C4-2B (cell line): ENCODE data around the gene MIPEP.

Experiments
- H3K27ac ChIP-seq: fragments of 450-650 bp; 2 replicates; pipeline ENCODE4 v1.5.1; 2017
- ZFX ChIP-seq: fragments of 450-650 bp; IDR thresholded peaks from 2 replicates; pipeline ENCODE4 v1.6.1; 2017
- TF ChIP-seq, protein P1 (sequence below): fragments of 450-650 bp; conservative IDR thresholded peaks from 2 replicates; pipeline ENCODE4 v1.5.1; 2017; ENCODE audit warnings: mild to moderate bottlenecking

MIPEP gene

DNA sequence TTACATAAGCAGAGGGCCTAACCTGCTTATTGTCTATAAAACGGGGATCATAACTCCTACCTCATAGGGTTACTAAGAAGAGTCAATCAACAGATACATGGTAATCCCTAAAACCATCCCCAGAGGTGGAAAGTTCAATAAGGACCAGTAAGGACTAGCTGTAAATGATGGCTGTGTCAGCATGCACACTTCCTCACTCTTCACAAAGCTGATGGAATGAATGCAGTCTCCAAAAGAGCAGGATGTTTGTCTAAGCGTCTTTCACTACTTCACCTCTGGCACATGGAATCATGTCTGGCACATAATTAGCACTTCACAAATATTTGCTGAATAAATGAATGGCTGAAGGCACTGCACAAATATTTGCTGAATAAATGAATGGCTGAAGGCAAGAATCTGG lies 134.2 kb downstream of the MIPEP start:
- H3K27ac ChIP-seq = peak overlapping the region; percentile 56
- TF ChIP-seq ZFX = no peak
- TF ChIP-seq, protein P1, sequence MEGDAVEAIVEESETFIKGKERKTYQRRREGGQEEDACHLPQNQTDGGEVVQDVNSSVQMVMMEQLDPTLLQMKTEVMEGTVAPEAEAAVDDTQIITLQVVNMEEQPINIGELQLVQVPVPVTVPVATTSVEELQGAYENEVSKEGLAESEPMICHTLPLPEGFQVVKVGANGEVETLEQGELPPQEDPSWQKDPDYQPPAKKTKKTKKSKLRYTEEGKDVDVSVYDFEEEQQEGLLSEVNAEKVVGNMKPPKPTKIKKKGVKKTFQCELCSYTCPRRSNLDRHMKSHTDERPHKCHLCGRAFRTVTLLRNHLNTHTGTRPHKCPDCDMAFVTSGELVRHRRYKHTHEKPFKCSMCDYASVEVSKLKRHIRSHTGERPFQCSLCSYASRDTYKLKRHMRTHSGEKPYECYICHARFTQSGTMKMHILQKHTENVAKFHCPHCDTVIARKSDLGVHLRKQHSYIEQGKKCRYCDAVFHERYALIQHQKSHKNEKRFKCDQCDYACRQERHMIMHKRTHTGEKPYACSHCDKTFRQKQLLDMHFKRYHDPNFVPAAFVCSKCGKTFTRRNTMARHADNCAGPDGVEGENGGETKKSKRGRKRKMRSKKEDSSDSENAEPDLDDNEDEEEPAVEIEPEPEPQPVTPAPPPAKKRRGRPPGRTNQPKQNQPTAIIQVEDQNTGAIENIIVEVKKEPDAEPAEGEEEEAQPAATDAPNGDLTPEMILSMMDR = no peak

DNA sequence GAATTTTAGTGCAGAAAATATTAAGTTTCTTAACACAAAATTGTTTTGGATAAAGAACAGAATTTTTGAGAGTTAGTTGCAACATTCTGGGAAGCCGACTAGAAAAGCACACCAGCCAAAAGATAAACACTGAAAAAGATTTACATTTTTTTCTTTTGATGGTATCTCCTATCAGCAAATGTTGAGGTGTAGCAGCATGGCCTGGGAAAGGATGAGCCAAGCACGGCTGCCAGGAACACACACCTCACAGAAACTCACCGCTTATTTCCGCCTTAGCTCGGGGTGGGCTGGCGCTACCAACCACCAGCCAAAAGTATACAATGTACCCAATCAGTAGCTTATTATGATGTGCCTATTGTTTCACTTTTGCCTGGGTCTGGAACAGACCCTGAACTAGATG lies 134.7 kb downstream of the MIPEP start:
- TF ChIP-seq, protein P1 = no peak
- TF ChIP-seq ZFX = no peak
- peak overlapping the region; percentile 56 for H3K27ac ChIP-seq

- no peak for TF ChIP-seq ZFX
- TF ChIP-seq, protein P1 = no peak
Measured at GRCh38 chr13:23753458-23753857, 135.7 kb downstream of the MIPEP start.

GRCh38 chr13:23752111-23753001 lies 136.8 kb downstream of the MIPEP start:
- TF ChIP-seq ZFX = no peak
- TF ChIP-seq, protein P1 = no peak
- peak overlapping the region; percentile 38 for H3K27ac ChIP-seq

More at GRCh38 chr13:23753458-23753857, 135.7 kb downstream of the MIPEP start:
- H3K27ac ChIP-seq = no peak overlapping the region

DNA sequence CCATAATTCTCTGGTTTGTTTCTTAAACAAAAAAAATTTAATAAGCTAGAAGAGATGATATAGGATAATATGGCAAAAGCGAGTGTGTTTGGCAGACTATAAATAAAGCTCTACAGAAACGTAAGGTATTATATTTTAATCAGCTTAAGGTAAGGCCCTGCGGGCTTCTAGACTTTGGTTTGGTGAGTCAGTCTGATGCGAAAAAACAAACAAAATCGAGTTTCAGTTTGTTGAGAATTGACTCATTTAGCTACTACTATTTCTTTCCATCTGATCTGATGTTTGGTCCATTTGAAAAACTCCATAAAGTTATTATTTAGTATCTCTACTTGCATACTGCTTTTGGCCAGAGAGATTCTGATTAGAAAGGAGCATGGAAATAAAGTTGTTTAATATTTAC lies 138.0 kb downstream of the MIPEP start:
- H3K27ac ChIP-seq = no peak overlapping the region
- TF ChIP-seq, protein P1 = no peak
- no peak for TF ChIP-seq ZFX

DNA sequence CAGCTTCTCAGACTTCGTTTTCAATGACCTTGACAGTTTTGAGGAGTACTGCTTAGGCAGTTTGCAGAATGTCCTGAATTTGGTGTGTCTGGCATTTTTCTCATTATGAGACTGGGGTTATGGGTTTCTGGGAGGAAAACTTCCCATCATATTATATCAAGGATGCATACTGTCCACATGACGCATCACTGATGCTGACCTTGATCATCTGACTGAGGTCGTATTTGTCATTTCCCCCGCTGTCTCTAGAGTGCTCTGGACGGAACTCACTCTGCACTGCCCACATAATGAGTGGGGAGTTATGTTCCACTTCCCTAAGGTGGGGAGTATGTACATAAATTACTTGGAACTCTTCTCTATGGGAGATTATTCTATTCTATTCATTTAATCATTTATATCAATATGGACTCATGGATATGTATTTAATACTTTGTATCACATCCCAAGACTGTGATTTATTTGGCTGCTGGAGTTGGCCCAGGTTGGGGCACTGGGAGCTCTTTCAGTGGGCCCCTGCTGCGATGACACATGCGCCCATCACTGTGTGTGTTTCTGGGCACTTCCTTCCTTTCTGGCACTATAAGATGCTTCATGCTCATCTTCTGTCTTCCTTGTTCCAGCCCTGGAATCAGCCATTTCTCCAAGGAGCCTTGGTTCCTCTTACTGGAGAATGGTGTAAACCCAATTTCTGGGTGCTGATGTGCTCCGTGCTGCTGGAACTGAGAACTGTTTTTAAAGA lies 138.6 kb downstream of the MIPEP start:
- TF ChIP-seq, protein P1 = no peak
- TF ChIP-seq ZFX = no peak
- H3K27ac ChIP-seq = peak overlapping the region; percentile 13; the same call in 1 of the 2 replicates

GRCh38 chr13:23749288-23749873 lies 139.8 kb downstream of the MIPEP start:
- no peak for TF ChIP-seq ZFX
- TF ChIP-seq, protein P1 = no peak; the same call in 1 of the 2 replicates
- peak overlapping the region; percentile 57 for H3K27ac ChIP-seq
